HepG2 (cell line): Measurements from ENCODE around the gene NDUFB3. TPM values are rescaled to one million over a fixed set of nuclear protein-coding genes. Genes with fewer than 3 reads are reported as not detected.
A peak's percentile ranks its signal among the peaks of the same experiment; 100 is the strongest.

Source experiments
- ARNT2 ChIP-seq: sonication (generic); formaldehyde crosslinking; IDR thresholded peaks from 2 replicates; pipeline ENCODE4 v1.8.0; 2022; ENCODE audit warnings: mild to moderate bottlenecking, low read depth, missing genetic modification reagents, moderate library complexity
- CC2D1A ChIP-seq: sonication (generic); formaldehyde crosslinking; IDR thresholded peaks from 2 replicates; pipeline ENCODE4 v1.8.1; 2023; ENCODE audit warnings: mild to moderate bottlenecking, missing genetic modification reagents
- CREB1 ChIP-seq, 2 experiments: fragments of 450-650 bp in 1 of 2; IDR thresholded peaks; 2 replicates each; pipeline ENCODE4 v1.6.1; 2016 to 2017; ENCODE audit warnings: control low read depth in 1 of 2, mild to moderate bottlenecking in 1 of 2, missing compliant biosample characterization in 1 of 2, missing genetic modification characterization in 1 of 2
- CREM ChIP-seq, 2 experiments: sonication (generic) in 1 of 2; formaldehyde crosslinking in 1 of 2; IDR thresholded peaks; 2 replicates each; pipeline versions ENCODE4 v1.4.0 to v1.6.1; 2016 to 2020; ENCODE audit warnings: antibody characterized with exemption in 1 of 2, mild to moderate bottlenecking in 1 of 2, missing genetic modification reagents in 1 of 2
- GTF3A ChIP-seq: sonication (generic); formaldehyde crosslinking; conservative IDR thresholded peaks from 2 replicates; pipeline ENCODE4 v1.4.0; 2020; ENCODE audit warnings: mild to moderate bottlenecking, missing genetic modification reagents
- KMT2A ChIP-seq: sonication (generic); formaldehyde crosslinking; IDR thresholded peaks from 2 replicates; pipeline ENCODE4 v1.4.0; 2020; ENCODE audit warnings: missing genetic modification reagents
- MAFG ChIP-seq: sonication (generic); formaldehyde crosslinking; IDR thresholded peaks from 2 replicates; pipeline ENCODE4 v1.5.1; 2020; ENCODE audit warnings: mild to moderate bottlenecking, missing genetic modification reagents
- MXD3 ChIP-seq: IDR thresholded peaks from 2 replicates; pipeline ENCODE4 v1.6.1; 2016; ENCODE audit warnings: mild to moderate bottlenecking, missing biosample characterization, missing genetic modification reagents
- PTBP1 ChIP-seq: fragments of 200-400 bp; formaldehyde crosslinking; IDR thresholded peaks from 2 replicates; pipeline ENCODE4 v1.6.1; 2018; ENCODE audit warnings: low read length, low read depth; ENCODE audit not compliant: poor library complexity, severe bottlenecking
- SAP130 ChIP-seq: IDR thresholded peaks from 2 replicates; pipeline ENCODE4 v1.6.1; 2016; ENCODE audit warnings: low read depth
- TFDP2 ChIP-seq: sonication (generic); formaldehyde crosslinking; IDR thresholded peaks from 2 replicates; pipeline ENCODE4 v1.4.0; 2020; ENCODE audit warnings: missing genetic modification reagents
- TGIF2 ChIP-seq: IDR thresholded peaks from 2 replicates; pipeline ENCODE4 v1.6.1; 2016; ENCODE audit warnings: control low read depth, missing compliant biosample characterization
- ZNF235 ChIP-seq: sonication (generic); formaldehyde crosslinking; IDR thresholded peaks from 2 replicates; pipeline ENCODE4 v1.8.1; 2023; ENCODE audit warnings: mild to moderate bottlenecking, missing genetic modification reagents, borderline replicate concordance
- ZNF281 ChIP-seq: sonication (generic); formaldehyde crosslinking; IDR thresholded peaks from 2 replicates; pipeline ENCODE4 v1.4.0; 2020; ENCODE audit warnings: missing genetic modification reagents, borderline replicate concordance
- ZNF749 ChIP-seq: sonication (generic); formaldehyde crosslinking; IDR thresholded peaks from 2 replicates; pipeline ENCODE4 v1.8.0; 2022; ENCODE audit warnings: mild to moderate bottlenecking, missing genetic modification reagents, moderate library complexity, borderline replicate concordance
- ZSCAN25 ChIP-seq: sonication (generic); formaldehyde crosslinking; IDR thresholded peaks from 2 replicates; pipeline ENCODE4 v1.8.0; 2022; ENCODE audit warnings: mild to moderate bottlenecking, missing genetic modification reagents
- polyA plus RNA-seq, 8 experiments: library from polyadenylated mRNA; depleted of rRNA in 3 of 8; stranded (reverse) in 7 of 8; unstranded in 1 of 8; fragments of >200 nt; fragmentation: Illumina TruSeq in 4 of 8; extraction: Trizol in 4 of 8; gene quantifications; 2 replicates each; pipeline versions ENCODE4 v1.2.1 to v1.2.3, GENCODE V29; 2011 to 2016; ENCODE audit warnings: low read depth in 4 of 8, missing spikeins in 1 of 8, mixed read lengths in 1 of 8; ENCODE audit not compliant: insufficient read depth in 1 of 8
- total RNA-seq, 5 experiments: library from RNA; depleted of rRNA; stranded (reverse); fragments of >200 nt; fragmentation: Illumina TruSeq; extraction: Trizol; gene quantifications; 2 replicates each; pipeline ENCODE4 v1.2.3, GENCODE V29; 2016; ENCODE audit warnings: low read depth in 1 of 5
- TF ChIP-seq, protein P1 (sequence below): sonication (generic); formaldehyde crosslinking; IDR thresholded peaks from 2 replicates; pipeline ENCODE4 v1.4.0; 2020; ENCODE audit warnings: missing genetic modification reagents

Gene NDUFB3
- total and polyA plus RNA-seq, 2 of the 13 experiments (the other 11 are each of a cell fraction or from before 2014, with no cell fraction given): 50.7 to 159 TPM

DNA sequence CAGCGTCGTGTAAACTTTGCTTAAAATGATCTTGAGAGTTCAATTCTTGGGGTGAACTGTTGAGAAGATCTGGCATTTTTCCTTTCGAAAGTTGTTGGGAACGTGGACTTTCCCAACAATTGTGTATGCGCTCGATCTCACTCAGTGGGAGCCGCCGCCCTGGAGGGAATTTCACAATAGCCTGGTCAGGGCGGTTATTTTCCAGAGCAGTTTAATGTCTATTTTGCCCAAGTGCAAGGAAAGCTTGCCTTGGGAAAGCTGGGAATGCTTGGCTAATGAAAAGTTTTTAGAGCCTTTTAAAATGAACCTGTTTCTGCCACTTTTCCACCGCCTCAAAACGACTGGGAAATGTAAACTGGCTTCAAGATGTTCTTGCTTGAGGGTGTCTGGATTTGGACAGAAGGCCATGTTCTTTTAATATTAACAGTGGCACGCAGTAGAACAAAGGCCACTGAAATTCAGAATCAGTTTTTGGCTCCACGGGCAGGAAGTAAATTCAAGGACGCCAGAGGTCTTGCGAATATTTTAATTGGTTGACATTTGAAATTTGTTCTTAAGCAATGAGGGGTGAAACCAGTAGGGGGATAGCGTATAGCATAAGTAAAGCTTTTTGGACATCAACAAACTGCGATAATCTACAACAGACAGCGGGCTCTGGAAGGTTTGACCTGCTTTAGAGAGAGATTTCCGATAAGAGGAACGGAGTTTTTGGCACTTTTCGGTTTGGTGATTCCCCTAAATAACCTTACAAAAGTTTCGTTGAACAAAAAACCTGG is 45.3 kb downstream of the NDUFB3 start (continued):
- TF ChIP-seq, protein P1, sequence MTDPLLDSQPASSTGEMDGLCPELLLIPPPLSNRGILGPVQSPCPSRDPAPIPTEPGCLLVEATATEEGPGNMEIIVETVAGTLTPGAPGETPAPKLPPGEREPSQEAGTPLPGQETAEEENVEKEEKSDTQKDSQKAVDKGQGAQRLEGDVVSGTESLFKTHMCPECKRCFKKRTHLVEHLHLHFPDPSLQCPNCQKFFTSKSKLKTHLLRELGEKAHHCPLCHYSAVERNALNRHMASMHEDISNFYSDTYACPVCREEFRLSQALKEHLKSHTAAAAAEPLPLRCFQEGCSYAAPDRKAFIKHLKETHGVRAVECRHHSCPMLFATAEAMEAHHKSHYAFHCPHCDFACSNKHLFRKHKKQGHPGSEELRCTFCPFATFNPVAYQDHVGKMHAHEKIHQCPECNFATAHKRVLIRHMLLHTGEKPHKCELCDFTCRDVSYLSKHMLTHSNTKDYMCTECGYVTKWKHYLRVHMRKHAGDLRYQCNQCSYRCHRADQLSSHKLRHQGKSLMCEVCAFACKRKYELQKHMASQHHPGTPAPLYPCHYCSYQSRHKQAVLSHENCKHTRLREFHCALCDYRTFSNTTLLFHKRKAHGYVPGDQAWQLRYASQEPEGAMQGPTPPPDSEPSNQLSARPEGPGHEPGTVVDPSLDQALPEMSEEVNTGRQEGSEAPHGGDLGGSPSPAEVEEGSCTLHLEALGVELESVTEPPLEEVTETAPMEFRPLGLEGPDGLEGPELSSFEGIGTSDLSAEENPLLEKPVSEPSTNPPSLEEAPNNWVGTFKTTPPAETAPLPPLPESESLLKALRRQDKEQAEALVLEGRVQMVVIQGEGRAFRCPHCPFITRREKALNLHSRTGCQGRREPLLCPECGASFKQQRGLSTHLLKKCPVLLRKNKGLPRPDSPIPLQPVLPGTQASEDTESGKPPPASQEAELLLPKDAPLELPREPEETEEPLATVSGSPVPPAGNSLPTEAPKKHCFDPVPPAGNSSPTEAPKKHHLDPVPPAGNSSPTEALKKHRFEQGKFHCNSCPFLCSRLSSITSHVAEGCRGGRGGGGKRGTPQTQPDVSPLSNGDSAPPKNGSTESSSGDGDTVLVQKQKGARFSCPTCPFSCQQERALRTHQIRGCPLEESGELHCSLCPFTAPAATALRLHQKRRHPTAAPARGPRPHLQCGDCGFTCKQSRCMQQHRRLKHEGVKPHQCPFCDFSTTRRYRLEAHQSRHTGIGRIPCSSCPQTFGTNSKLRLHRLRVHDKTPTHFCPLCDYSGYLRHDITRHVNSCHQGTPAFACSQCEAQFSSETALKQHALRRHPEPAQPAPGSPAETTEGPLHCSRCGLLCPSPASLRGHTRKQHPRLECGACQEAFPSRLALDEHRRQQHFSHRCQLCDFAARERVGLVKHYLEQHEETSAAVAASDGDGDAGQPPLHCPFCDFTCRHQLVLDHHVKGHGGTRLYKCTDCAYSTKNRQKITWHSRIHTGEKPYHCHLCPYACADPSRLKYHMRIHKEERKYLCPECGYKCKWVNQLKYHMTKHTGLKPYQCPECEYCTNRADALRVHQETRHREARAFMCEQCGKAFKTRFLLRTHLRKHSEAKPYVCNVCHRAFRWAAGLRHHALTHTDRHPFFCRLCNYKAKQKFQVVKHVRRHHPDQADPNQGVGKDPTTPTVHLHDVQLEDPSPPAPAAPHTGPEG (CRISPR knock-in tag): no peak
- no peak for TF ChIP-seq ZNF281
- no peak for TF ChIP-seq CC2D1A (CRISPR knock-in tag)
- TF ChIP-seq KMT2A (CRISPR knock-in tag): no peak
- TF ChIP-seq ZSCAN25 (CRISPR knock-in tag): no peak
- no peak for TF ChIP-seq MXD3 (CRISPR knock-in tag)
- peak; percentile 7; the same call in 1 of the 2 replicates for TF ChIP-seq SAP130 (CRISPR knock-in tag)
- no peak for TF ChIP-seq GTF3A (CRISPR knock-in tag)
- TF ChIP-seq TGIF2: no peak
- peak; percentile 57 for TF ChIP-seq CREM (IDR thresholded peaks at IDR 0.05)
- TF ChIP-seq CREM (CRISPR knock-in tag; IDR thresholded peaks at IDR 0.05): no peak
- TF ChIP-seq PTBP1: no peak
- TF ChIP-seq TFDP2 (CRISPR knock-in tag): no peak
- TF ChIP-seq ZNF749 (CRISPR knock-in tag): no peak
- TF ChIP-seq ZNF235 (CRISPR knock-in tag): no peak
- TF ChIP-seq CREB1 (IDR thresholded peaks at IDR 0.05): no peak
- peak; percentile 40; the same call in 1 of the 2 replicates for TF ChIP-seq CREB1 (CRISPR knock-in tag; IDR thresholded peaks at IDR 0.05)
- TF ChIP-seq ARNT2 (CRISPR knock-in tag): no peak
- no peak for TF ChIP-seq MAFG (CRISPR knock-in tag)
